WERI-Rb-1 (cell line): Measurements from ENCODE around the gene MTHFD2L.
"Not testable (repeated sequence)": the region's sequence is repeated elsewhere in the genome, so short reads cannot be mapped to it uniquely, and the experiment has no call there.

Experiments used
- DNase-seq: peaks from one replicate; pipeline ENCODE4 v3.0.0-alpha.2; 2020
- H3K27ac ChIP-seq: fragments of 250-450 bp; sonication (Bioruptor Pico); 2 replicates; pipeline ENCODE4 v1.5.1; 2020; ENCODE audit warnings: mild to moderate bottlenecking, moderate library complexity
- H3K27me3 ChIP-seq: fragments of 250-450 bp; sonication (Bioruptor Pico); 2 replicates; pipeline ENCODE4 v1.5.1; 2021; ENCODE audit warnings: mild to moderate bottlenecking, low read depth, moderate library complexity; ENCODE audit not compliant: insufficient read depth, severe bottlenecking
- H3K36me3 ChIP-seq: fragments of 250-450 bp; sonication (Bioruptor Pico); 2 replicates; pipeline ENCODE4 v1.5.1; 2020; ENCODE audit warnings: mild to moderate bottlenecking, moderate library complexity
- H3K4me3 ChIP-seq: 2 replicates; pipeline ENCODE4 v1.5.1; 2011; ENCODE audit warnings: low read depth, mild to moderate bottlenecking, control low read depth, low read length
- H3K9me3 ChIP-seq: fragments of 250-450 bp; sonication (Bioruptor Pico); 2 replicates; pipeline ENCODE4 v1.5.1; 2021; ENCODE audit warnings: mild to moderate bottlenecking, moderate library complexity; ENCODE audit not compliant: severe bottlenecking
- CTCF ChIP-seq: IDR thresholded peaks from 2 replicates; pipeline ENCODE4 v1.5.1; 2011; ENCODE audit warnings: low read depth, mild to moderate bottlenecking, control low read depth, inconsistent platforms, low read length

MTHFD2L gene

DNA sequence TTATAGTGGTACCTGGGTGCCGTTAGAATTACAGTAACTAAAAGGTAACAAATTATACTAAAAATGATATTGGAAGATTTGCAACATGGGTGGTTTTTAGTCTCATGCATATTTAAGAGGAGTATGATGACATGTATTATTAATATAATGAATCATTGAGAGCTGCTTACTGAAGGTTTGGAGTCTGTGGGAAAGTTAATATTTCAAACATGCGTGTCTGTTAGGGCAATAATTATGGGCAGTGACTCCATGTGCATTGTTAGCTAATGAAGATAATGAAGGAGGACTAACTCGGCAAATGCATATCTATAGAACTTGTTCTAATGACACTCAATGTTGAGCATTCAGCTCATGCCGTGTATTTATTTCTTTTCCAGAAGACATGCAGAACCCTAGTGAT, 47.1 kb downstream of the MTHFD2L start:
- no peak for TF ChIP-seq CTCF
- DNase-seq, result no peak
- Histone ChIP-seq H3K9me3 (no peaks in the 10 kb centered on the region), H3K4me3 (no peak overlapping the region), H3K27ac (no peak overlapping the region), H3K27me3 (no peaks in the 10 kb centered on the region), H3K36me3 (no peaks in the 10 kb centered on the region)

DNA sequence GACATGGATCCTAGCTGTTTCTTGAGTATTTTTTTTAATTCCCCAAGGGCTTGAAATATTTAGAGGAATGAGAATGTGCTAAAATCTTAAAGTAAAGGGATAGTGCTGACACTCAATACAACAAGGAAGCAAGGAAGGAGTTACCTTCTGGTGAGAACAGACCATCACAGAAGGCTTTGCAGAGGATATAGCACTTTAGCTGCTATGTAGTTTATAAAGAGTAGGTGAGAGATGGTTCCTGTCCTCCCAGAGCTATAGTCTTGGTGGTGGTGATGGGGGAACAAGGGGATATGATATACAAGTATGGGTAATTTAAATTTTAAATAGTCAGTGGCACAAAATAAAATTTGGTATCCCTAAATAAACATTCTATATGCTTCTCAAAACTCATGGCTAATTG, 47.6 kb downstream of the MTHFD2L start:
- H3K27ac ChIP-seq, result no peak overlapping the region
- no peaks in the 10 kb centered on the region for H3K27me3 ChIP-seq
- H3K36me3 ChIP-seq, result no peaks in the 10 kb centered on the region
- no peak overlapping the region for H3K4me3 ChIP-seq
- no peak for DNase-seq
- TF ChIP-seq CTCF, result no peak
- H3K9me3 ChIP-seq, result no peaks in the 10 kb centered on the region

DNA sequence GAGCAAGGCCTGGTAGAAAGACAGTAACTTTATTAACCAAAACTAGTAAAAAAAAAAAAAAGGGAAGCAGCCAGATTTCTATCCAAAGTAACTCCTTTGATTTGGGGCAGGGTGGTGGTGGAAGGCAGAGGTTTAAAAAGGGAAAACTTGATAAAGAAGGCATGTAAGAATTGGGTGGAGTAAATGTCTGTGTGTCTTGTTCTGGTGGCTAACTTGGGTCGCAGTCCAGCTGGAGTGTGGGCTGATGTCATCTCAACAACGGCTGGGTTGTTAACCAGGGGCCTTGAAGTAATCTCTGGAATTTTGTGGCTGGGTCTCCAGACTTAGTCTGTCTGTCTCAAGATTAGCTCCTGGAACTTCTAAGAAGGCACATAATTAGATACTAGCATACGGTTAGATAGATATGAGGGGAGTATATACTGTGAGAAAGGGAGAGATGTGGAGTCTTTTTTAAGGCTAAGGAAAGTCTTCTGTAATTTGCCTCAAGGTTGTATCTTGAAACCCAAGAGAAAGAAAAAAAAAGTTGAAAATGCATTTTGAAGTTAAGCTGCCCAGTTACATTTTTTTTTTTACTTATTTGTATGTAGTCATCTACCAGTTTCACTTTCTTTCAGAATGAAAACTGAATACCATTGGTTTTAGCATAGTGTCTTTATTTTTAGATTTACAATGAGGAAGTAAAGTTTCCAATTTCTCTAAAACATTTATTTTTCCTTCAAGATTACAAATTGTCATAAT, 48.3 kb downstream of the MTHFD2L start:
- no peak overlapping the region for H3K27ac ChIP-seq
- H3K9me3 ChIP-seq, result no peaks in the 10 kb centered on the region
- no peak overlapping the region for H3K4me3 ChIP-seq
- no peaks in the 10 kb centered on the region for H3K27me3 ChIP-seq
- DNase-seq, result no peak
- H3K36me3 ChIP-seq, result no peaks in the 10 kb centered on the region
- no peak for TF ChIP-seq CTCF

GRCh38 chr4:74214457-74215159, 56.7 kb downstream of the MTHFD2L start:
- not testable (repeated sequence) for H3K36me3 ChIP-seq, H3K9me3 ChIP-seq, DNase-seq, H3K4me3 ChIP-seq, H3K27me3 ChIP-seq, H3K27ac ChIP-seq

DNA sequence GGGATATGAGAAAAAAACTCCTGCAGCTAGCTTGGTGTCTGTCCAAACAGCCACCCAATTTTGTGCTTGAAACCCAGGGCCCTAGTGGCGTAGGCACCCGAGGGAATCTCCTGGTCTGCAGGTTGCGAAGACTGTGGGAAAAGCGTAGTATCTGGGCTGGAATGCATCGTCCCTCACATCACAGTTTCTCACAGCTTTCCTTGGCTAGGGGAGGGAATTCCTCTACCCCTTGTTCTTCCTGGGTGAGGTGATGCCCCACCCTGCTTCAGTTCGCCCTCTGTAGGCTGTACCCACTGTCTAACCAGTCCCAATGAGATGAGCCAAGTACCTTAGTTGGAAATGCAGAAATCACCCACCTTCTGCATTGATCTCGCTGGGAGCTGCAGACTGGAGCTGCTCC, 57.3 kb downstream of the MTHFD2L start:
- H3K27ac ChIP-seq, H3K27me3 ChIP-seq, H3K4me3 ChIP-seq, H3K9me3 ChIP-seq, DNase-seq, H3K36me3 ChIP-seq: not testable (repeated sequence)

GRCh38 chr4:74217365-74217764, 59.4 kb downstream of the MTHFD2L start:
- no peaks in the 10 kb centered on the region for H3K27me3 ChIP-seq
- H3K4me3 ChIP-seq, result no peak overlapping the region
- H3K36me3 ChIP-seq, result no peaks in the 10 kb centered on the region
- no peak overlapping the region for H3K27ac ChIP-seq
- H3K9me3 ChIP-seq, result no peaks in the 10 kb centered on the region
- TF ChIP-seq CTCF, result no peak
- DNase-seq, result no peak

GRCh38 chr4:74218201-74218600, 60.3 kb downstream of the MTHFD2L start:
- H3K9me3 ChIP-seq, result no peaks in the 10 kb centered on the region
- H3K4me3 ChIP-seq, result no peak overlapping the region
- no peaks in the 10 kb centered on the region for H3K27me3 ChIP-seq
- H3K27ac ChIP-seq, result no peak overlapping the region
- no peaks in the 10 kb centered on the region for H3K36me3 ChIP-seq
- no peak for TF ChIP-seq CTCF
- DNase-seq, result no peak
